KOPT-K1 (cell line): Measurements from ENCODE around the gene FBXO9.
"Not testable (repeated sequence)": the region's sequence is repeated elsewhere in the genome, so short reads cannot be mapped to it uniquely, and the experiment has no call there.

Source experiments
- H3K27ac ChIP-seq: fragments of 200-600 bp; sonication (generic); 2 replicates; pipeline ENCODE4 v1.5.1; 2016; ENCODE audit warnings: antibody characterized with exemption, mild to moderate bottlenecking, low read depth, low read length; ENCODE audit not compliant: poor library complexity, severe bottlenecking
- H3K36me3 ChIP-seq: fragments of 200-600 bp; sonication (generic); 2 replicates; pipeline ENCODE4 v1.5.1; 2017; ENCODE audit warnings: antibody characterized with exemption, mild to moderate bottlenecking, low read length, moderate library complexity; ENCODE audit not compliant: insufficient read depth
- H3K9me3 ChIP-seq: fragments of 200-600 bp; sonication (generic); 2 replicates; pipeline ENCODE4 v1.5.1; 2017; ENCODE audit warnings: antibody characterized with exemption, low read length, mild to moderate bottlenecking; ENCODE audit not compliant: insufficient read depth, poor library complexity, severe bottlenecking

FBXO9 gene

GRCh38 chr6:53038596-53038995 lies 26.6 kb upstream of the FBXO9 start:
- H3K36me3 ChIP-seq: peaks cover 5% of the 10 kb centered on the region; the same call in 1 of the 2 replicates
- H3K27ac ChIP-seq: no peak overlapping the region
- H3K9me3 ChIP-seq: no peaks in the 10 kb centered on the region

GRCh38 chr6:53041356-53041755 lies 23.8 kb upstream of the FBXO9 start:
- no peaks in the 10 kb centered on the region for H3K9me3 ChIP-seq
- no peak overlapping the region for H3K27ac ChIP-seq
- H3K36me3 ChIP-seq: peaks cover 5% of the 10 kb centered on the region; the same call in 1 of the 2 replicates

- Histone ChIP-seq H3K9me3 (no peaks in the 10 kb centered on the region), H3K27ac (no peak overlapping the region), H3K36me3 (peaks cover 5% of the 10 kb centered on the region; the same call in 1 of the 2 replicates)
Measured at GRCh38 chr6:53042112-53042511, 23.1 kb upstream of the FBXO9 start.

- Histone ChIP-seq H3K27ac (no peak overlapping the region), H3K9me3 (no peaks in the 10 kb centered on the region), H3K36me3 (peaks cover 5% of the 10 kb centered on the region; the same call in 1 of the 2 replicates)
Measured at GRCh38 chr6:53043581-53043980, 21.6 kb upstream of the FBXO9 start.

- peaks cover 5% of the 10 kb centered on the region; the same call in 1 of the 2 replicates for H3K36me3 ChIP-seq
- H3K27ac ChIP-seq: no peak overlapping the region
- H3K9me3 ChIP-seq: no peaks in the 10 kb centered on the region
Measured at GRCh38 chr6:53044071-53044470, 21.1 kb upstream of the FBXO9 start.

GRCh38 chr6:53044572-53044971 lies 20.6 kb upstream of the FBXO9 start:
- peaks cover 5% of the 10 kb centered on the region; the same call in 1 of the 2 replicates for H3K36me3 ChIP-seq
- H3K9me3 ChIP-seq: no peaks in the 10 kb centered on the region
- H3K27ac ChIP-seq: no peak overlapping the region

GRCh38 chr6:53045891-53046673 lies 19.1 kb upstream of the FBXO9 start:
- no peaks in the 10 kb centered on the region for H3K9me3 ChIP-seq
- no peaks in the 10 kb centered on the region for H3K36me3 ChIP-seq
- H3K27ac ChIP-seq: no peak overlapping the region

GRCh38 chr6:53048431-53049195 lies 16.6 kb upstream of the FBXO9 start:
- Histone ChIP-seq H3K9me3 (no peaks in the 10 kb centered on the region), H3K36me3 (no peaks in the 10 kb centered on the region), H3K27ac (peak overlapping the region; percentile 20)

- no peak overlapping the region for H3K27ac ChIP-seq
- H3K9me3 ChIP-seq: no peaks in the 10 kb centered on the region
- H3K36me3 ChIP-seq: no peaks in the 10 kb centered on the region
Measured at GRCh38 chr6:53049415-53049814, 15.8 kb upstream of the FBXO9 start.

GRCh38 chr6:53052152-53052551 lies 13.1 kb upstream of the FBXO9 start:
- not testable (repeated sequence) for H3K9me3 ChIP-seq, H3K27ac ChIP-seq, H3K36me3 ChIP-seq

GRCh38 chr6:53054532-53054931 lies 10.7 kb upstream of the FBXO9 start:
- no peaks in the 10 kb centered on the region for H3K9me3 ChIP-seq
- no peak overlapping the region for H3K27ac ChIP-seq
- H3K36me3 ChIP-seq: no peaks in the 10 kb centered on the region

- Histone ChIP-seq H3K36me3 (no peaks in the 10 kb centered on the region), H3K27ac (no peak overlapping the region), H3K9me3 (no peaks in the 10 kb centered on the region)
Measured at GRCh38 chr6:53055873-53056272, 9.3 kb upstream of the FBXO9 start.

- H3K36me3 ChIP-seq: no peaks in the 10 kb centered on the region
- no peak overlapping the region for H3K27ac ChIP-seq
- no peaks in the 10 kb centered on the region for H3K9me3 ChIP-seq
Measured at GRCh38 chr6:53056273-53056672, 8.9 kb upstream of the FBXO9 start.

- no peaks in the 10 kb centered on the region for H3K36me3 ChIP-seq
- no peak overlapping the region for H3K27ac ChIP-seq
- no peaks in the 10 kb centered on the region for H3K9me3 ChIP-seq
Measured at GRCh38 chr6:53058388-53059195, 6.6 kb upstream of the FBXO9 start.
